ENCODE data around the gene NAPA. TPM values are rescaled to one million over a fixed set of nuclear protein-coding genes. Genes with fewer than 3 reads are reported as not detected.

Gene NAPA
- total RNA-seq, 2 experiments from 2014 or later: 72.5 to 75.1 TPM

DNA sequence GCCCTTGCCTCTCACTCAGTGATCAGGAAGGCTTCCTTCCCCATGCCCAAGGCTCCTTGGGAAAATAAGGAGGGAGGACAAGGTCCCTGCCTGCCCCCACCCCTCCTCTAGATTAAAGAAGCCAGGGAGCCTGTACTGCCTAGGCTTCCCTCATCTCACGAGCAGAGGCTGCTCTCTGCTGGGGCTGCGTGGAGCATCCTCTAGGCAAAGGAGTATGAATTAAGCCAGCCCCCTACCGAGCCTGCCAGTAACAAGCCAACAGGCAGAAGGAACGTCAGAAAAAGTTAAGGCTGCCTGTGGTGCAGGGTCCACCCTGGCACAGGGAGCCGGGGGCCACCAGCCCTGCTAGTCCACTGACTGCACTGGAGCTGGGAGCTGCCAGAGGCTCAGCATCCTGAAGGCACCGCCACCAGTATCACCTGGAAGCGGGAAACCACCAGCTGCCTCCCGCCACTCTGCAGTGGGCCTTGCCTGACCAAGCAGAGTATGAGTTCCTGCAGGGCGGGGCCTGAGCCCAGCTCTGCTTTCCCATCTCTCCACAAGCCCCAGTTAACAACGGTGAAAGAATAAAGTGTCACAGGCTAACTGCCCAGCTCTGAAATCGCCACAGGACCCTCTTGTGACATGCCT lies 6.8 kb downstream of the NAPA start:
- H3K4me1 Mint-ChIP-seq (ENCODE audit: low read depth): peaks cover 35% of the 10 kb centered on the region
- H3K27me3 Mint-ChIP-seq (ENCODE audit: low read depth): no peaks in the 10 kb centered on the region
- no peak overlapping the region for H3K27ac Mint-ChIP-seq
- CTCF ChIA-PET: interaction anchor here (0.6 to 0.8 kb wide), 2 partner anchors 17 to 24 kb away, joined by 3 to 4 read pairs; partner anchors contain the start of gene KPTN
- H3K9me3 Mint-ChIP-seq: no peaks in the 10 kb centered on the region
- H3K36me3 Mint-ChIP-seq (ENCODE audit: low read depth): no peaks in the 10 kb centered on the region
- DNase-seq: no peak
- no peak overlapping the region for H3K4me3 Mint-ChIP-seq
- intact Hi-C loops (cut with micrococcal nuclease): no loop called here

DNA sequence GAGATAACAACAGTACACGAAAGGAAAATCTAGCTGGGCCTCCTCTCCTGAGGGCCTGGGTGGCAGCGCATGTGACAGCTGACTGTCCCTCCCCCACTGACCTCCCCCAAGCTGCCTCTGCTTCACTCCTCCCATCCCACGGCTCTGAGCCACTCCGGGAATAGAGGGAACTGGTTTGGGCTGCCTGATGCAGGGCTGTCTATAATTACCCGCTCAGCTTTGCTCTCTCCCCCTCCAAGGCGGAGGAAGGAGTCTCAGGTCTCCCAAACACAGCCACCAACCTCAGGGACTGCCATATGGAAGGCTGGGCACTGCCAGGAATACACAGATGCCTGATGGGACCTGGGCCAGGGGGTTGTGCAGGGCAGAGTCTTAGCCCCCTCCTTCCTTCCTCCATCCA lies 7.9 kb downstream of the NAPA start:
- Mint-ChIP-seq H3K27ac (no peak overlapping the region), H3K36me3 (ENCODE audit: low read depth) (no peaks in the 10 kb centered on the region), H3K4me3 (no peak overlapping the region), H3K27me3 (ENCODE audit: low read depth) (no peaks in the 10 kb centered on the region), H3K9me3 (no peaks in the 10 kb centered on the region), H3K4me1 (ENCODE audit: low read depth) (peaks cover 25% of the 10 kb centered on the region)
- no peak for DNase-seq
- intact Hi-C loops (cut with micrococcal nuclease): no loop called here
- CTCF ChIA-PET: interaction anchor here (0.6 kb wide), 1 partner anchor 18 kb away, joined by 3 read pairs; no protein-coding TSS in a partner anchor

DNA sequence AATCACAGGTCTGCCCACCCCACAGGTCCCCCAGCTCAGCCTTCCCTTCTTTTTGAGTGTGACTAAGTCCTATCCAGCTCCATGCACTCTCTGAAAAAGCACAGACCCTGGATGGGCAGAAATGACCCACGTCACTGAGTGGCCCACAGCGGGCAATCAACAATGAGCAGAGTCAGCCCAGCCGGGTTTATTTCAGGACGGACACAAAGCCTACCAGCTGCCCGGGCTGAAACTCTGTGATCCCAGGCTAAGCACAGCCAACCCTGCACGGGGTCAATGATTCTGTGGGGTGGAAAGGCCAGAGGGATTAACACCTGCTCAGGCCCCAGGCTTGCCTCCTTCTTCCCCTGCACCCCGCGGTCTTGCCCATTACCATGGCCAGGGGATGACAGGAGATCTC lies 8.4 kb downstream of the NAPA start:
- DNase-seq: no peak
- Mint-ChIP-seq H3K4me1 (ENCODE audit: low read depth) (peaks cover 21% of the 10 kb centered on the region), H3K27ac (no peak overlapping the region), H3K27me3 (ENCODE audit: low read depth) (no peaks in the 10 kb centered on the region), H3K36me3 (ENCODE audit: low read depth) (no peaks in the 10 kb centered on the region), H3K9me3 (no peaks in the 10 kb centered on the region), H3K4me3 (no peak overlapping the region)
- intact Hi-C loops (cut with micrococcal nuclease): no loop called here
- CTCF ChIA-PET: no interaction called here

DNA sequence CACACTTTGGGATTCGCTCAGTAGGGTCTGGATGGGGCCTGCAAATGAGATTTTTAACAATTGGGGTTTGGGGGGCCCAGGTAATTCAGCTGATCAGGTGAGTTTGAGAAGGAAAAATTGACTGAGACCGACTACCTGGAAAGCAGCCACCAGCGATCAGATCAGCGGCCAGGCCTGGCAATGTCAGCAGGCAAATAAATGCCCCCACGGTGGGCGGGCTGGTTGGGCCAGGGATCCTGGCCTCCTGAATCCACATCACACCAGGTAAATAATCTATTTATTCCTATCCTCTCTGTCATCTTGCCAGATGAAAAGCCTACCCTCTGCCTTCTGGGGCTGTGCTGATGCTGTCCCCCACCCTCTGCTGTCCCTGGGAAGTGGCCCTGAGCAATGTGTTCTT lies 9.4 kb downstream of the NAPA start:
- H3K4me3 Mint-ChIP-seq: no peak overlapping the region
- intact Hi-C loops (cut with micrococcal nuclease): no loop called here
- no peaks in the 10 kb centered on the region for H3K36me3 Mint-ChIP-seq (ENCODE audit: low read depth)
- CTCF ChIA-PET: no interaction called here
- no peaks in the 10 kb centered on the region for H3K27me3 Mint-ChIP-seq (ENCODE audit: low read depth)
- no peaks in the 10 kb centered on the region for H3K9me3 Mint-ChIP-seq
- H3K27ac Mint-ChIP-seq: peak overlapping the region; percentile 36
- DNase-seq: no peak
- H3K4me1 Mint-ChIP-seq (ENCODE audit: low read depth): peaks cover 16% of the 10 kb centered on the region

DNA sequence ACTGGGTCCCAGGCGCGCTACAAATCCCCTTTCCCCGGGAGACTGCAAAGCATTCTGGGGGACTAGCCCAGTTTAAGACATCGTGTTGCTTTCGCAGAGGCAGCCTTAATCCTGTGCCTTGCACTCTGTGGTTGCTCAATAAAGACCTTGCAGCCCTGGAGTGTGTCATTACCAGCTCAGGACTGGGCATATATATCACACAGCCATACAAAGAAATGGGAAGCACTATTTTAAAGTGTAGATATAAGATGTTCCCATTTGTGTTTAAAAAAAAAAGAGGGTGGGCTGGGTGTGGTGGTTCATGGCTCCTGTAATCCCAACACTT lies 11.1 kb downstream of the NAPA start:
- Mint-ChIP-seq H3K36me3 (ENCODE audit: low read depth) (peaks cover 3% of the 10 kb centered on the region), H3K27ac (no peak overlapping the region), H3K4me3 (no peak overlapping the region), H3K27me3 (ENCODE audit: low read depth) (no peaks in the 10 kb centered on the region), H3K9me3 (no peaks in the 10 kb centered on the region), H3K4me1 (ENCODE audit: low read depth) (peaks cover 7% of the 10 kb centered on the region)
- no peak for DNase-seq
- intact Hi-C loops (cut with micrococcal nuclease): no loop called here
- CTCF ChIA-PET: interaction anchor here (0.7 kb wide), 1 partner anchor 113 kb away, joined by 3 read pairs; no protein-coding TSS in a partner anchor

DNA sequence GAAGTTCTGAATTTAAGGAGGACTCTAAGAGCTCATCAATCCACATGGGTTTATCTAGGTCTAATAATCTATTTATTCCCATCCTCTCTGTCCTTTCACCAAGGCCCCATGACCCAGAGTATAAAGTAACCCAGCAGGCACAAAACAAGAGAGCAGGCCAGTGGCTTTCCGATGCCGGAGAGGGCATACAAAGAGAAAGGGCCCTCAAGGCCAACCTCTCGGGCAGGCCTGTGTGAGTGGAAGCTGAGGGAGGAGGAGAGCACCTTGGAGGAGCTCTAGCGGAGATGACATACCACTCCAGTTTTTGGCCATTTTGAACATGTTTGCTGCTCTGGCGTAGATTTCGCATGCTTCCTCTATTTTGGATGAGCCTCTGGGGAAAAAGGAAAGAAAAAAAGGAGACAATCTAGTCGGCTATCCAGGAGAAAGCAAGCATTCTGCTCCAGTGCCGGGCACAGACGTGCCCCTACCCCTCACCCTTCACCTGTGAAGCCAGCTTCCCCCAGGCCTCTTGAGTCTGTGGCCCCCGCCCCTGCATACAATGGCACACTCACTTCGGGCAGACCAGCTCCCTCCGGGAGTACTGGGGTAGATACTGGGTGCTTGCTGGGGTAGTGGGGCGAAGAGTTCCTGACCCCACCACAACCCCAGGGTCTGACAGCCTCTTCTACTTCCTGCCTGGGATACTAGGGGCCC lies 11.6 kb downstream of the NAPA start:
- H3K27ac Mint-ChIP-seq: no peak overlapping the region
- H3K36me3 Mint-ChIP-seq (ENCODE audit: low read depth): peaks cover 3% of the 10 kb centered on the region
- DNase-seq: no peak
- H3K4me3 Mint-ChIP-seq: no peak overlapping the region
- H3K4me1 Mint-ChIP-seq (ENCODE audit: low read depth): peaks cover 7% of the 10 kb centered on the region
- no peaks in the 10 kb centered on the region for H3K27me3 Mint-ChIP-seq (ENCODE audit: low read depth)
- intact Hi-C loops (cut with micrococcal nuclease): no loop called here
- H3K9me3 Mint-ChIP-seq: no peaks in the 10 kb centered on the region
- CTCF ChIA-PET: interaction anchor here (0.8 to 1.5 kb wide), 3 partner anchors 12 to 203 kb away, joined by 3 to 4 read pairs (median 3); partner anchors contain the start of genes KPTN and NAPA

DNA sequence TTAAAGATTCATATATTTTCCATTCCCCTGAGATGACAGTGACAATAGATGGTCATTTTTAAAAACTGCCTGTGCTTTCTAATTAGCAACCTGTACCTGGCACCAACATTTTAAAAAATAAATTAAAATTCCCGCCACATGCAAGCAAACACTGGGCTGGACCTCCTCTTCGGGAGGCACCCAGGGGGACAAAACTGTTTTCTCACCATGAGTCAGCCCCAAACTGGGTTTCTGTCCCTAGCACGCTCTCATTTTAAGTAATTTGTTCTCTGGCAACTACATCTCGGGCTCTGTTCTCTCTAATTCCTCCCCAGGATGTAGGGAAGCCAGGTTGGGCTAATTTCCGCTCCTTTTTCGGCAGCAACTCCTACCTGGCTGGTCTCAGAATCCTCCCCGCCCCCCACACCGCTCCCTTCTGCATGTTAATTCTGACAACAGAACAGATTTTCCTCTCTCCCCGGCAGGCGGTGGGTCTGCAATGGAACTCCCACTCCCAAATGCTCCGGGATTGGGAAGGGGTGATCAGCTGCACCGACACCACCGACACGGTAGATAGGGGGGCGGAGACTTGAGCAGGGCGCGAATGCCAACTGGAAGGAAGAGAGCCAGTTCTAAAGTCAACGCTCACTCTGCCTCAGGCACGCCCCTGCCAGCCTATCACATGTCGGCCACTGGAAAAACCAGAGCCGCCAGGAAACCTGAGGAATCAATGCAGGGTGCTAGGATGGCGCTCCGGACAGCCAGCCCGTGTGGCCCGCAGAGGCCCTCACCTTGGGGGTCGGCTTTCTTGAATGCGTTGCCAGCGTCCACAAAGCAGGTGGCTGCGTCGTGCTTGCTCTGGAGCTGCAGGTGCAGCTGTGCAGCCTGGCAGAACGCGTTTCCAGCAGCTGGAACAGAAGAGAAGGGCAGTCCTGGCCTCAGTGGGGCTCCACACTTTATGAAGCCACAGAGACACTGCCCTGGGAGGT lies 14.7 kb downstream of the NAPA start:
- Mint-ChIP-seq H3K9me3 (no peaks in the 10 kb centered on the region), H3K27me3 (ENCODE audit: low read depth) (no peaks in the 10 kb centered on the region), H3K36me3 (ENCODE audit: low read depth) (peaks cover 3% of the 10 kb centered on the region), H3K27ac (no peak overlapping the region), H3K4me1 (ENCODE audit: low read depth) (peaks cover 10% of the 10 kb centered on the region), H3K4me3 (no peak overlapping the region)
- CTCF ChIA-PET: interaction anchor here (0.7 kb wide), 1 partner anchor 16 kb away, joined by 3 read pairs; the partner anchor contains the start of gene KPTN
- intact Hi-C loops (cut with micrococcal nuclease): no loop called here
- DNase-seq: no peak

DNA sequence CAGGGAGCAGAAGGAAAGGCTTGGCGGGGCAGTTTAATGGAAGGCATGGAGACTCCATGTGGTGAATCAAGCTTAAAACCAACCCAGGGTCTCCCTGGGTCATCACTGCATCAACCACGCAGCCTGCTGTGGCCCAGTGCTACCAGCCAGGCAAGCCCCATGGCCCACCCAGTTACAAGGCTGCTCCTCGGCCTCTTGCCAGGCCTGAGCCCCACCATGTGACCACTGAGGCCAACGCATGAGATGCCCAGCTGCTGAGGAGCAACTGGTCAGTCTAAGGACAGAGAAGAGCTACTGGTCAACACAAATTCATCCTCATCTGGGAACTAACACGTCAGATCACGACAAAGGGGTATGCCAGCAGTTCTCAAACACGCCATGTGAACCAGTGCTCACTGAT lies 15.5 kb downstream of the NAPA start:
- H3K4me3 Mint-ChIP-seq: no peak overlapping the region
- H3K27me3 Mint-ChIP-seq (ENCODE audit: low read depth): no peaks in the 10 kb centered on the region
- intact Hi-C loops (cut with micrococcal nuclease): no loop called here
- no peak overlapping the region for H3K27ac Mint-ChIP-seq
- no peak for DNase-seq
- H3K4me1 Mint-ChIP-seq (ENCODE audit: low read depth): peaks cover 6% of the 10 kb centered on the region
- no peaks in the 10 kb centered on the region for H3K9me3 Mint-ChIP-seq
- CTCF ChIA-PET: interaction anchor here (0.7 kb wide), 1 partner anchor 15 kb away, joined by 3 read pairs; the partner anchor contains the start of gene KPTN
- peaks cover 3% of the 10 kb centered on the region for H3K36me3 Mint-ChIP-seq (ENCODE audit: low read depth)

DNA sequence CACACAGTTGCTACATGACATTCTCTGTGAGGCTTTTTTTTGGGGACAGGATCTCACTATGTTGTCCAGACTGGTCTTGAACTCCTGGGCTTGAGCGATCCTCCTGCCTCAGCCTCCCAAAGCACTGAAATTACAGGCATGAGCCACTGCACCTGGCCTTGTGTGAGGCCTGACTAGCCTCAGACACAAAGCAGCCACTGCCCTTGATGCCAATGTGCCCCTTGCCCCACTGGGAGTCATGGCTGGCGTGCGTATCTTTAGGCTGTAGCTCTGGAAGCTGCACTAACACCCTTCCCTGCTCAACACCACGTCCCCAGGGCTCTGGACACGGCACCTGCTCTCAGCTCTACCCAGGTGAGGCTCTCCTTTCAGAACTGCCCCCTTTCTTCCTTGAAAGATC lies 16.3 kb downstream of the NAPA start:
- Mint-ChIP-seq H3K27ac (no peak overlapping the region), H3K36me3 (ENCODE audit: low read depth) (peaks cover 3% of the 10 kb centered on the region)

DNA sequence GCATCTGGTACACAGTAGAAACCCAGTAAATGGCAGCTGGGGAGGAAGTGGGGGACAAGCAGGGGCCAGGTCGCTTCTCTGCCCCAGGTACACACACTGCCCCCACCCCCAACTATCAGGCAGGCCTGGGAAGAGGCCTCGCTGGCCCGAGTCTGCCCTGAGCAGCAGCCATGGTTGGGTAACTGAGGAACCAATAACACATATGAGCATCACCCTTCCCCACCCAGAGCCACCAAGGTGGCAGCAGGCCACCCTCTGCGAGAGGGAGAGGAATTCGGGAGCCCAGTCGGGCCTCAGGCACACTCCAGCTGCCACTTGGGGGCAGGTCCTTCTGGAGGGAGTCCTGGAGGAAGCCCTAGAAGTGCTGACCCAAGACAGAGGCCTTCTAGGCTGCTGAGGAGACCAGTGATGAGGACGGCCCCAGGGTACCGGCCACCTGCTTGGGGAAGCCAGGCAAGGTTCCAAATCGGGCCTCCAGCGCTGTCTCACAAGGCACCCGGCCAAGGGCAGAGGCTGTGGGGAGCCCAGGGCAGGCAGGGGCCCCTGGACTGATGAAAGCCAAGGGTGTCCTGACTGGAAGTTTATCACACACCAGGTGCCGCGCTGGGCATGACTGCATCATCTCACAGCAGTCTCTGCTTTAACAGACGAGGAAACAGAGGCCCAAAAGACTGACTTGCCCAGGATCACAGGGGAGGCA lies 16.9 kb downstream of the NAPA start:
- DNase-seq: no peak
- intact Hi-C loops (cut with micrococcal nuclease): no loop called here
- Mint-ChIP-seq H3K4me1 (ENCODE audit: low read depth) (peaks cover 6% of the 10 kb centered on the region), H3K36me3 (ENCODE audit: low read depth) (peaks cover 3% of the 10 kb centered on the region), H3K27me3 (ENCODE audit: low read depth) (no peaks in the 10 kb centered on the region), H3K4me3 (no peak overlapping the region), H3K27ac (no peak overlapping the region), H3K9me3 (no peaks in the 10 kb centered on the region)
- CTCF ChIA-PET: no interaction called here

More for the DNA sequence above, 16.3 kb downstream of the NAPA start:
- CTCF ChIA-PET: no interaction called here
- intact Hi-C loops (cut with micrococcal nuclease): no loop called here
- Mint-ChIP-seq H3K9me3 (no peaks in the 10 kb centered on the region), H3K4me3 (no peak overlapping the region), H3K4me1 (ENCODE audit: low read depth) (peaks cover 6% of the 10 kb centered on the region), H3K27me3 (ENCODE audit: low read depth) (no peaks in the 10 kb centered on the region)
- no peak for DNase-seq

DNA sequence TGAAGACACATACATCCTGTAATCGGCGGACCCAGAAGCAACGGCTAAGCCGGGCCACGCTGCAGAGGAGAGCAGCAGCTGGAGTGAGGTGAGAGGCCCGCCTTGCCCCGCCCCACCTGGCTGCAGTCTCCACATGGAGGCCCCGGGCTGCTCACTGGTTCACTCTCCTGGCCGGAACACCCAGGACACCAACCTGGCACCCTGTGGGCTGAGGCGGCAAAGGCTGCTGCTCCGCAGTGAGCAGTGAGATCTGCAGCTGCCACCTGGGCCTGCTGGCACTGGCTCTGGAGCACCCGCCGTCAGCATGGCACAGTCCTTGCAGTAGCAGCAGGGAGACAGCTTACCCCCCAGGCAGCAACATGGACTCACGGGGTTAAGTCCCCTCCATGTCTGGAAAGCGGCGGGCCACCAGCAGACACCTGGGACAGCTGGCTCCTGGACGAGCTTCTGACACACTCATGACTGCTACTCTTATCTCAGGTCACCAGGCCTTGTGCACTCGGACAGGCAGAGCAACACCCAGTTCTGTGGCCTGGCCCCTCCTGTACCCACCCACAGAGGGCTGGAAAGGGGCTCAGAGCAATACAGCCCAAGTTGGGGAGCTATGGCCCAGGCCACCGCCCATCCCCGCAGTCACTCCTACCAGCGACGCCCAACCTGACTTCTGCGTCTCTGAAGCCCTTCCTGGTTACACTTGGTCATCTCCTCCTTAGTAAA lies 17.7 kb downstream of the NAPA start:
- CTCF ChIA-PET: no interaction called here
- H3K4me3 Mint-ChIP-seq: no peak overlapping the region
- H3K36me3 Mint-ChIP-seq (ENCODE audit: low read depth): peaks cover 3% of the 10 kb centered on the region
- no peak for DNase-seq
- no peaks in the 10 kb centered on the region for H3K9me3 Mint-ChIP-seq
- intact Hi-C loops (cut with micrococcal nuclease): no loop called here
- H3K4me1 Mint-ChIP-seq (ENCODE audit: low read depth): peaks cover 6% of the 10 kb centered on the region
- H3K27ac Mint-ChIP-seq: no peak overlapping the region
- H3K27me3 Mint-ChIP-seq (ENCODE audit: low read depth): no peaks in the 10 kb centered on the region

Data from activated naive CD4-positive, alpha-beta T cell treated with anti-CD3 and anti-CD28 coated beads for 36 hours (primary cell).